Activated T-helper 1 cell treated with Interleukin-2 at 50 U/mL for 16 hours (primary cell): Measurements from ENCODE around the gene CORO2B.
"Not testable (repeated sequence)": the region's sequence is repeated elsewhere in the genome, so short reads cannot be mapped to it uniquely, and the experiment has no call there.

Source experiments
- DNase-seq: peaks from one replicate; pipeline ENCODE4 v3.0.0-alpha.2; 2020; ENCODE audit warnings: low read depth

CORO2B gene

GRCh38 chr15:68646696-68647095 is 67.9 kb downstream of the CORO2B start:
- no peak for DNase-seq

GRCh38 chr15:68647361-68647760 is 68.6 kb downstream of the CORO2B start:
- not testable (repeated sequence) for DNase-seq

- DNase-seq = peak; percentile 10
These were observed 72.3 kb downstream of the CORO2B start for GRCh38 chr15:68650901-68651709.

GRCh38 chr15:68651916-68652525 is 73.2 kb downstream of the CORO2B start:
- no peak for DNase-seq

- no peak for DNase-seq
These were observed 74.3 kb downstream of the CORO2B start for GRCh38 chr15:68653031-68653635.

GRCh38 chr15:68653801-68654200 is 75.0 kb downstream of the CORO2B start:
- no peak for DNase-seq

- DNase-seq = no peak
These were observed 76.2 kb downstream of the CORO2B start for GRCh38 chr15:68654786-68655560.

- no peak for DNase-seq
These were observed 77.1 kb downstream of the CORO2B start for GRCh38 chr15:68655686-68656437.

- DNase-seq = no peak
These were observed 77.6 kb downstream of the CORO2B start for GRCh38 chr15:68656438-68656739.

GRCh38 chr15:68658151-68658550 is 79.4 kb downstream of the CORO2B start:
- no peak for DNase-seq

- DNase-seq = no peak
These were observed 80.0 kb downstream of the CORO2B start for GRCh38 chr15:68658641-68659358.

GRCh38 chr15:68663526-68663925 is 84.7 kb downstream of the CORO2B start:
- DNase-seq = no peak

- DNase-seq = no peak
These were observed 87.5 kb downstream of the CORO2B start for GRCh38 chr15:68666120-68666811.

GRCh38 chr15:68666812-68667450 is 88.1 kb downstream of the CORO2B start:
- no peak for DNase-seq

- no peak for DNase-seq
These were observed 89.2 kb downstream of the CORO2B start for GRCh38 chr15:68667800-68668625.

GRCh38 chr15:68668926-68669600 is 90.3 kb downstream of the CORO2B start:
- no peak for DNase-seq

GRCh38 chr15:68672251-68672650 is 93.5 kb downstream of the CORO2B start:
- no peak for DNase-seq

GRCh38 chr15:68672781-68673205 is 94.0 kb downstream of the CORO2B start:
- no peak for DNase-seq

GRCh38 chr15:68674975-68675374 is 96.2 kb downstream of the CORO2B start:
- no peak for DNase-seq
